ENCODE results near the gene NSD2. TPM values are rescaled to one million over a fixed set of nuclear protein-coding genes. Genes with fewer than 3 reads are reported as not detected.
"Not testable (repeated sequence)": the region's sequence is repeated elsewhere in the genome, so short reads cannot be mapped to it uniquely, and the experiment has no call there.

NSD2 gene
- total RNA-seq, 4 donors from 2014 or later = 30.9 to 63.7 (median 40.3) TPM

- H3K4me3 ChIP-seq (replicated peaks in 1 of 3) = no peak overlapping the region
- H3K27ac ChIP-seq = no peak overlapping the region
- no peak for DNase-seq
- intact Hi-C loops (cut with DNase I) = no loop called here
- no peaks in the 10 kb centered on the region for H3K4me1 ChIP-seq
- no peaks in the 10 kb centered on the region for H3K36me3 ChIP-seq
- H3K27me3 ChIP-seq = no peaks in the 10 kb centered on the region
- H3K9me3 ChIP-seq = no peaks in the 10 kb centered on the region
- no peak for TF ChIP-seq CTCF (IDR thresholded peaks at IDR 0.05)
- TF ChIP-seq POLR2A (IDR thresholded peaks at IDR 0.05) = no peak
Measured at GRCh38 chr4:2024683-2025082, 153.5 kb downstream of the NSD2 start.

GRCh38 chr4:2025817-2026216, 154.6 kb downstream of the NSD2 start:
- no peaks in the 10 kb centered on the region for H3K4me1 ChIP-seq
- no peak for TF ChIP-seq CTCF (IDR thresholded peaks at IDR 0.05)
- H3K36me3 ChIP-seq = no peaks in the 10 kb centered on the region
- no peak for DNase-seq
- no peak overlapping the region for H3K27ac ChIP-seq
- H3K27me3 ChIP-seq = no peaks in the 10 kb centered on the region
- H3K9me3 ChIP-seq = no peaks in the 10 kb centered on the region
- intact Hi-C loops (cut with DNase I) = no loop called here
- H3K4me3 ChIP-seq (replicated peaks in 1 of 3) = no peak overlapping the region

GRCh38 chr4:2027120-2027519, 155.9 kb downstream of the NSD2 start:
- H3K27ac ChIP-seq; H3K4me1 ChIP-seq; intact Hi-C loops (cut with DNase I); DNase-seq; H3K9me3 ChIP-seq; H3K4me3 ChIP-seq (replicated peaks in 1 of 3); H3K36me3 ChIP-seq; H3K27me3 ChIP-seq: not testable (repeated sequence)
- 84 to 89% methylated on average over 4 of the region's 4 CpGs for WGBS, 2 donors

GRCh38 chr4:2031161-2031560, 160.0 kb downstream of the NSD2 start:
- H3K27ac ChIP-seq; DNase-seq; H3K36me3 ChIP-seq; H3K27me3 ChIP-seq; H3K4me1 ChIP-seq; H3K4me3 ChIP-seq (replicated peaks in 1 of 3); H3K9me3 ChIP-seq; intact Hi-C loops (cut with DNase I): not testable (repeated sequence)

MicroRNA genes within 50 kb of the gene (microRNA counts, 767-probe panel; counts per million panel counts)
- microRNA hsa-miR-943 = 0 counts per million in 2 donors

Small RNAs within 50 kb of the gene (microRNA-seq; reads per million reads assigned to microRNA genes)
- not detected for gene MIR943

Small RNAs within 50 kb of the gene (small RNA-seq; reads per million reads assigned to genes)
- 240 reads per million, percentile 98 among the genes with 10 or more reads in this experiment for gene SCARNA22

Other genes with a start within 250 kb of the NSD2 start
- 10 to 100 TPM; 17.5 to 34.9 (median 21.7) TPM for gene FAM53A, start 187.1 kb upstream of the NSD2 start, total RNA-seq
- gene SLBP, start 159.1 kb upstream of the NSD2 start, total RNA-seq = 10 to 100 TPM; 41.2 to 48.5 (median 43.3) TPM
- gene TMEM129, start 150.1 kb upstream of the NSD2 start, total RNA-seq = 100 to 1,000 TPM in 2 of 4 donors, 10 to 100 TPM in 2; 64.8 to 138 (median 106) TPM
- gene TACC3, start 149.9 kb upstream of the NSD2 start, total RNA-seq = 10 to 100 TPM in 1 of 4 donors, 1 to 10 TPM in 3; 4.8 to 10.3 (median 5.1) TPM
- 1 to 10 TPM in 2 of 4 donors, under 1 TPM in 2; 0.78 to 5.1 (median 1.6) TPM for gene FGFR3, start 78.1 kb upstream of the NSD2 start, total RNA-seq
- gene LETM1, start 15.2 kb upstream of the NSD2 start, total RNA-seq = 10 to 100 TPM; 30.1 to 58.4 (median 49.0) TPM
- 10 to 100 TPM; 23.2 to 39.3 (median 28.7) TPM for gene NELFA, start 137.6 kb downstream of the NSD2 start, total RNA-seq
- 1 to 10 TPM; 1.3 to 1.8 (median 1.5) TPM for gene NAT8L, start 187.9 kb downstream of the NSD2 start, total RNA-seq